Activated gamma-delta T cell treated with anti-CD3 and anti-CD28 coated beads, Interleukin-2, amount 50 U/mL, for 16 hours (primary cell): ENCODE results near the gene WDR44.
A peak's percentile ranks its signal among the peaks of the same experiment; 100 is the strongest.
"Not testable (repeated sequence)": the region's sequence is repeated elsewhere in the genome, so short reads cannot be mapped to it uniquely, and the experiment has no call there.

Experiments
- DNase-seq: peaks from one replicate; pipeline ENCODE4 v3.0.0-alpha.2; 2020; ENCODE audit warnings: low read depth

The WDR44 gene

DNA sequence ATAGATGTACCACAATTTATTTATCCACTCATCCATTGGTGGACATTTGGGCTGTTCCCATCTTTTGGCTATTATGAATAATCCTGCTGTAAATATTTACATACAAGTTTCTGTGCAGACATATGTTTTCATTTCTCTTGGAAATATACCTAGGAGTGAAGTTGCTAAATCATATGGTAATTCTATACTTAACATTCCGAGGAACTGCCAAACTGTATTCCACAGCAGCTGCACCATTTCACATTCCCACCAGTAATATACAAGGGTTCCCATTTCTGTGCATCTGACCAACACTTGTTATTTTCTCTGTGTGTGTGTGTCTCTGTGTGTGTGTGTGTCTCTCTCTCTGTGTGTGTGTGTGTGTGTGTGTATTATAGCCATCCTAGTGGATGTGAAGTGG lies 134.3 kb downstream of the WDR44 start:
- DNase-seq: no peak

DNA sequence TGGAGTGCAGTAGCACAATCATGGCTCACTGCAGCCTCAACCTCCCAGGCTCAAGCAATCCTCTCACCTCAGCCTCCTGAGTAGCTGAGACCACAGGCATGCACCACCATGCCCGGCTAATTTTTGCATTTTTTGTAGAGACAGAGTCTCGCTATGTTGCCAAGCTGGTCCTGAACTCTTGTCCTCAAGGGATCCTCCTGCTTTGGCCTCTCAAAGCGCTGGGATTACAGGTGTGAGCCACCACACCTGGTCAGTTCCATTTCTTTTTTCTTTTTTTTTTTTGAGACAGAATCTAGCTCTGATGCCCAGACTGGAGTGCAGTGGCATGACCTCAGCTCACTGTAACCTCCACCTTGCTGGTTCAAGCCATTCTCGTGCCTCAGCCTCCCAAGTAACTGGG lies 136.5 kb downstream of the WDR44 start:
- DNase-seq: not testable (repeated sequence)

DNA sequence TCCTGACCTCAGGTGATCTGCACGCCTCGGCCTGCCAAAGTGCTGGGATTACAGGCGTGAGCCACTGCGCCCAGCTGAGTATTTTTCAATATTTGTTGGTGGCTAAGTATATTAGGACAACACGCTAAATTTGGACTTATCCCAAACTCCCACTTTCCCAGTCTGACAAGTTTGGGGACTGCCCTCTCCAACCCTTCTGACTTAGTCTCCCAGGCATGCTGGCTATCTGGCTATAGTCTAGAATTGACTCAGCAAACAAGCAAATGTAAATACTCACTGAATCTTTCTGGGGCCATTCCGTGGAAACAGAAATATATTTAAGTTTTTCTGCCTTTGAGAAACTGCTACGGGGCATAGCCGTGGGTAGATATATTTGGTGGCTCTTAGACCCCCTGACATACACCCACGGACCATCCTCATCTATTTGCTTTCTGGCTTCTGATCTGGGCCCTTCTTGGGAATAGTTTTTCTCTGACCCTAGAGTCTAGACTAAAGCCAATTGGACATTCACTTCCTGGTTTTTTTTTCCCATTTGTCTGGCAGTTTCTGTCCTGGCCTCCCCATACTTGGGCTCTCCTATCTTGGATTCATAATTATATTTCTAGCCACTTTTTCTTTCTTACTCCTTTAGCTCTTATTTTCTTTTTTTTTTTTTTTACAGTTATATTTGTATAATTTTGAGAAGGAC lies 138.5 kb downstream of the WDR44 start:
- DNase-seq: no peak

DNA sequence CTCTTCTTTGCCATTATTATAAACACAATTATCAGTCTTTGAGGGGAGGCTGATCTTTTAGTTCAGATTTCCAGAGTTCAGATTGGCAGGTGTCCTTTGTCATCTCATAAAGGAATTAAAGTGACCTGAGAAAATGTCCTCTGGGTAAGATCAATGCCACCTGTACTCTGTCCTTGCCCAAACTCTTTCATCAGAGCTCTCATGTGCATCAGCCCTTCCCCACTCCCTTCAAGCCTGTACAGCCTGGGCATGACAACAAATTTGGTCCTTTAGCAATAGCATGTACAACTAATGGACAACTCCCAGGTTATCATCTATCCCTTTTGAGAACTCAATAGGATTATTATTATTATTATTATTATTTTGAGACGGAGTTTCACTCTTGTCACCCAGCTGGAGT lies 140.8 kb downstream of the WDR44 start:
- not testable (repeated sequence) for DNase-seq

DNA sequence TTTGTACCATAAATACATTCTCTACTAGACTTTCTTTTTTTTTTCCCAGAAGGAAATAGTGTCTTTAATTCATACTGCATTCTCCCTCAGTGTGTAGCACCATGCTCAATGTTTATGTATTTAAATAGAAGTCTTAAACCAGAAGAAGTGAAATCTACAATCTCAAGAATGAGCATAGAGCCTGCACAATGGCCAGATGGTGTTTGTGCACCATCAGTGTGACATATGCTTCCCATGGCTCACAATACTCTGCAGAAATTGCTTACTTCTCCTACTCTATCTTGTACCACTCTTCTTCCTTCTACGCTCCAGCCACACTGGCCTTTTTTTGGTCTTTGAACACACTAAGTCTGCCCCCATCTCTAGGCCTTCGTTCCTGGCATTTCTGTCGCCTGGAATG lies 147.1 kb downstream of the WDR44 start:
- no peak for DNase-seq

DNA sequence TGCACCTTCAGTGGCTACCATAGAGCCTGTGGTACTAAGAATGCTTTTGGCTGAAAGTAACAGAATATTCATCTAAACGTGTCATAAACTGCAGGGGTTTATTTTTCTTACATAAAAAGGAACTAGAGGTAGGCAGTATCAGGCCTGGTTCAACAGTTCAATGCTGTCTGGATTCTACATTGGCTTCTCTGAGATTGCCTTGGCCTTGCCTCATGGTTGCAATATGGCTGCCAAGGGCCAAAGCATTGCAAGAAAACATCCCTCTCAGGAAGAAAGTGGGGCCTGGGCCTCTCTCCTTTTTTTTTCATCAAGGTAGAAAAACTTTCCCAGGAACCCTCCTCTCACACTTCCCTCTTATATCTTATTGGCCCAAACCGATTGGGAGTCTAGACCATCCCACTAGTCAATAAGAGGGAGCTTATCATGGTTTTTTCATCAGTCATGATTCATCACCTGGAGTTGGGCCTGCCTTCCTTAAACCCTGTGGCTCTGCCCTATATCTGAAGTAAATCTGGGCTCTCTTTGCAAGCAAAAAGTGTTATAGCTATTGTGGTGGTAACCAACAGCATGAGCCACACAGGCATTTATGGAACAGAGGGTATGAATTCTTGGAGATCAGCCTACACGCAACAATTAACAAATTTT lies 147.9 kb downstream of the WDR44 start:
- DNase-seq: no peak

DNA sequence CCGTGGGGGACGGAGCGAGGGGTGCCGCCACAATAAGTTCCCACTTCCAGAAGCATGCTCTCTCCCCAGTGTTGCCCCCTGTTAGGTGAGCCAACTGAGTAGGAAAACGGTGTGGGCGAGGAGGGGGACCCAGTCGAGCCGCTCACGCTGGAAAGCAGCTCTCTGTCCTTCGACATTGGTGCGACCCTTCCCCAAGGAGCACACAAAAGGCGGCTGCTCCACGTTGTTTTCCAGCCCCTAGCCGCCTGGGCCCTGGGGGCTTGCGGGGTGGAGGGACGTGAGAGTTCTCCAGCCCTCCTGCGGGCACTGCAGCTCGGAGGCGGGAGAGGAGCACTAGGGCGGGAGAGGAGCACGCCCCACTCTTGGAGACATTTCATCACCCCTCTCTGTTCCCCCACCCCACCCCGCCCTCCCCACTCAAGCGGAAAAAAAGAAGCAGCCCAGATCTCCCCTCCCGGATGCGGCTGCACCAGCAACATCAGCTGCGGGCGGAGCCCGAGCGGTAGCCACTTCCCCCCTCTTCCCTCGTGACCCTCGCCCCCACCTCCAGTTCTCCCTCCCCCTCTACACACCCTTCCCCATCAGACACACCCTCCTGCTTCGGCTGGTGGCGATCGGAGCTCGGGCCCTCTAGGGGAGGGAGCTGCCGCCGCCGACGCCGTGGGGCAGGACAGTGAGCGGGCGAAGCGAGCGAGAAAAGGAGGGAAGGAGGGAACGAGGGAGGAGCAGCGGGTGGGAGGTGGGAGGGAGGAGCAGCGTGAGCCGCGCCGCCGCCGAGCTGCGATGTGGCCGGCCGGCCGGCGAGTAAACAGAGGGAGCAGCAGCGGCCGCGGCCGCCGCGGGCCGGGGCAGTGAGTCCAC lies 149.4 kb downstream of the WDR44 start, which contains the start of gene DOCK11:
Gene DOCK11 (plus strand): TSS at position 755 of the 861 bp plus-strand sequence. CDS start 157 bp downstream, outside the sequence.
- DNase-seq: peak; percentile 67

DNA sequence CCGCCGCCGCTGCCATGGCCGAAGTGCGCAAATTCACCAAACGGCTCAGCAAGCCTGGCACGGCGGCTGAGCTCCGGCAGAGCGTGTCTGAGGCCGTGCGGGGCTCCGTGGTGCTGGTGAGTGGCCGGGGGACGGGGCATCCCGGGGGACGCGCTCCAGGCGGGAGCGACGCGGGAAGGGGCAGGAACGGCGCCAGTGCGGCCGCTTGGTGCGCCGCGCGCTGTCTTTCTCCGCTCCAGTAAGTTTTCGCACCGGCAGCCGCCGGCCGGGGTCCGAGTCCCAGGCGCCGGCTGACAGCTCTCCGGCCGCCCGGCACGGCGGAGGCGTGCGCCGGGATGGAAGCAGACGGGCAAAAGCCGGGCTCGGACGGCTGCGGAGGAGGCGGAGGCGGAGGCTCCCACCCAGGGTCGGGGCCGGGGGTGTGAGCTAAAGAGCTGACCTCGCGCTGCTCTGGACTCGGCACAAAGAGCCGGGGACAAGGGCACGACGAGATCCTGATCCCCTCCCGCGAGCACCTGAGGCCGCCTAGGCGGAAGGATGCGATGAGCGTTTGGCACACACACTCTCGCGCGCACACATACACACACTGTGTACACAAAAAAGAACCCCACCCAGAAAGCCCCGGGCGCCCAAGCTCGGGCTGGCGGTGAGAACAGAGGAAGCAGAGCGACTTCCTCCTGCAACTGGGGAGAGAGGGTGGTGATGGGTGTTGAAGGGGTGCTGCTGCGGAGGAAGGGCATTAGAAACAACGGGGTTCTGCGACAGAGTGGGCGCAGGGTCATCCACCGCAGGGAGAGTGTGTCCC lies 150.3 kb downstream of the WDR44 start:
- DNase-seq: peak; percentile 56

DNA sequence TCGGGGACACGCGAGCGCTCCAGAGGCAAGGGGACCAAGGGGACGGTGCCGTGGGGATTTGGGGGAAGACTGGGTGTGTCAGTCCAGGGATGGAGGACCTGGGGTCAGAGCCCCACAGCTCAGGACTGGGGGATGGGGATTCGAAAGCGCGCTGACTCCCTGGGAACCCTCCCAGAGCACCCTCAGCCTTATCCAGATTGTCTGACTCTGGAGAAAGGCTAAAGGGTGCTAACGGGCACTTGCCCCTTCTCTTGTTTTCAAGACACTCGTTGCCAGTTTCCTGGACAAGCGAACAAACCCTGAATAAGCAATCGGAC lies 150.8 kb downstream of the WDR44 start:
- no peak for DNase-seq

DNA sequence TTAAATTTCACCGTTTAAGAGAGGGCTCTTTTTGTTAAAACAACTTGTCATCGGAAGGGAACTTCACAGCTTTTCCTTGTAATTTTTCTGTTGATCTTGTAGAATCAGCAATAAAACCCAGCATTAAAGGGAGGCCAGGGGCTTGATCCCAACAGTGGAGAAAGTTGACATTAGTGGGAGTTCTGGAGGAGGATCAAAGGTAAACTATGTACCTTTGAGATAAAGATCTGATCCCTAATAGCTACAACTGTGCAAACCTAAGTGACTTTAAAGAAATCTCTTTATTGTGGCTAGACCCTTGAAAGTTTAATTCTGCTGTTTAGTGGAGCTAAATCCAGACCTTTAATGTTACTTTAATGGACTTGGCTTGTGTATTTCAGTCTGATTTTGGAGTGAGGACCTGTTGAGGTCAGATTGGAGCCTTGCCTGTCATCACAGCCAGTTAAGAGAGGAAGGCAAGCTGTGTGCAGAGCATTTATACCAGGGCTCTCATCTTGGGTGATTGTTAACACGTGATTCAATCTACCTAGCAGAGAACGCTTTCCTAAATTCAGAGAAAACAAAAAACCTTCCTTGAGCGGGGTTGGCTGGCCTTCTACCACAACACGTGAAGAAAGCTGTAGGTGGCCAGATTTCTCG lies 151.4 kb downstream of the WDR44 start:
- no peak for DNase-seq

DNA sequence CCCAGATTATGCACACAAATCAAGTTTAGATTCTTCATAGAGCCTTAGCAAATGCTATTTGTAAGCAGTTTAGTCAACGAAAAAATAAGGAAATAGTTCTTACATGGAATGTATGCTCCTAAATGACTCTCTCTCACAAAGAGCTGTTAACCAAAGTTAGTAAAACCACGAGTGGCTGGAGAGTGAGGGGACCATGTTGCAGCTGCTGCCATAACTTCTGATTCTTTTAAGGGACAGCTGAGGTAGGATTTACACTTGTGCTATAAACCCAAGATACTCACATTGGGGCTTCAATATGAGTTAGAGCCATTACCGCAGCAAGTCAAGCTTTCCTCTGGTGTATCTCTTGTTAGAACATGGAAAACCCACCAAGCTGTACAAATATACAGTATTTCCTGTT lies 152.4 kb downstream of the WDR44 start:
- no peak for DNase-seq

DNA sequence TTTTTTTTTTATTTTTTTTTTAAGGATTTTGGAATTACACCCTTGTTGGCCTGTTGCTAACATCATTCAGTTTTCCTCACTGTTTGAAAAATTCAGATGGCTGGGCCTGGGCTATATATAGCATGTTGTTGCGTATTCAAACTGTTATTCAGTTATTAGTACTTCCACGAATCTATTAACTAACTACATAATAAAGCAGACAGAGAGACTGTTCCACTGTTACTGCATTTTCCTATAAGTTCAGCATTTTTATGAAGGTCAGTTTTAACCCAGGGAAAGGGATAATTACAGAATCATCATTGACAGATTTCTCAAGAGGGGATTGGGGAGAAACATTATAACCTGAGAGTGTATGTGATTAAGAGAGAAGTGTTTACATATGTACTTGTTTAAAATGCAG lies 152.8 kb downstream of the WDR44 start:
- no peak for DNase-seq

DNA sequence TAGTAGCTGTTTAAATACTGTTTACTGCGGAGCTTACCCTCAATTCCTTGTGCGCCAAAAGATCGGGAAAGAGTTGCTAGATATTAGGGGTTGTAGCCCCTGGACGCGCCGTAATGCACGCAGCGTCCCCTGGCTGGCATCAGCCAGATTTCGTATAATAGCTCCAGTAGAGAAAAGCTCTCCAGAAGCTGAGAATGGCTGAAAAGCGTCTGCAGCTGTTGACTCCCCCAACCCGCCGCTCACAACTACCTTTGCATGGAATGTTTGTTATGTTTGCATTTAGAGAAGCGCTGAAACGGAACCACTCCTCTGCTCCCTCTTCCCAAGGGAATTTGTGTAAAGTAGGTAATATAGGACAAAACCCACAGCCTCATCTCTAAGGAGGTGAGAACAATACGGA lies 153.4 kb downstream of the WDR44 start:
- DNase-seq: no peak
